ENCODE measurements around the gene ERI3.

ERI3 gene

GRCh38 chr1:44272992-44273391 lies 82.1 kb downstream of the ERI3 start:
- H3K36me3 ChIP-seq (ENCODE audit: control insufficient read depth, insufficient read depth, low read length) = no peaks in the 10 kb centered on the region
- H3K4me3 ChIP-seq (replicated peaks; ENCODE audit: low read depth, low read length) = no peak overlapping the region
- TF ChIP-seq CTCF (IDR thresholded peaks at IDR 0.05; ENCODE audit: insufficient read depth, low read length, poor library complexity, severe bottlenecking) = no peak
- no peak for DNase-seq (ENCODE audit: extremely low read depth, insufficient read length)
- H3K27me3 ChIP-seq (replicated peaks; ENCODE audit: control insufficient read depth, insufficient read depth, low read length) = no peaks in the 10 kb centered on the region

GRCh38 chr1:44271646-44272045 lies 83.4 kb downstream of the ERI3 start:
- TF ChIP-seq CTCF (IDR thresholded peaks at IDR 0.05; ENCODE audit: insufficient read depth, low read length, poor library complexity, severe bottlenecking) = no peak
- DNase-seq (ENCODE audit: extremely low read depth, insufficient read length) = no peak
- H3K36me3 ChIP-seq (ENCODE audit: control insufficient read depth, insufficient read depth, low read length) = no peaks in the 10 kb centered on the region
- no peaks in the 10 kb centered on the region for H3K27me3 ChIP-seq (replicated peaks; ENCODE audit: control insufficient read depth, insufficient read depth, low read length)
- H3K4me3 ChIP-seq (replicated peaks; ENCODE audit: low read depth, low read length) = no peak overlapping the region

GRCh38 chr1:44270686-44271628 lies 84.1 kb downstream of the ERI3 start:
- DNase-seq (ENCODE audit: extremely low read depth, insufficient read length) = no peak
- Histone ChIP-seq H3K36me3 (ENCODE audit: control insufficient read depth, insufficient read depth, low read length) (no peaks in the 10 kb centered on the region), H3K27me3 (replicated peaks; ENCODE audit: control insufficient read depth, insufficient read depth, low read length) (no peaks in the 10 kb centered on the region), H3K4me3 (replicated peaks; ENCODE audit: low read depth, low read length) (no peak overlapping the region)
- no peak for TF ChIP-seq CTCF (IDR thresholded peaks at IDR 0.05; ENCODE audit: insufficient read depth, low read length, poor library complexity, severe bottlenecking)

GRCh38 chr1:44268054-44268453 lies 87.0 kb downstream of the ERI3 start:
- Histone ChIP-seq H3K36me3 (ENCODE audit: control insufficient read depth, insufficient read depth, low read length) (no peaks in the 10 kb centered on the region), H3K4me3 (replicated peaks; ENCODE audit: low read depth, low read length) (no peak overlapping the region), H3K27me3 (replicated peaks; ENCODE audit: control insufficient read depth, insufficient read depth, low read length) (no peaks in the 10 kb centered on the region)
- no peak for DNase-seq (ENCODE audit: extremely low read depth, insufficient read length)
- no peak for TF ChIP-seq CTCF (IDR thresholded peaks at IDR 0.05; ENCODE audit: insufficient read depth, low read length, poor library complexity, severe bottlenecking)

- no peak for TF ChIP-seq CTCF (IDR thresholded peaks at IDR 0.05; ENCODE audit: insufficient read depth, low read length, poor library complexity, severe bottlenecking)
- no peaks in the 10 kb centered on the region for H3K36me3 ChIP-seq (ENCODE audit: control insufficient read depth, insufficient read depth, low read length)
- H3K27me3 ChIP-seq (replicated peaks; ENCODE audit: control insufficient read depth, insufficient read depth, low read length) = no peaks in the 10 kb centered on the region
- no peak overlapping the region for H3K4me3 ChIP-seq (replicated peaks; ENCODE audit: low read depth, low read length)
- no peak for DNase-seq (ENCODE audit: extremely low read depth, insufficient read length)
Measured at GRCh38 chr1:44267438-44267837, 87.6 kb downstream of the ERI3 start.

Measured in GM06990 (cell line).